Measurements from ENCODE around the gene MARK1.

DNA sequence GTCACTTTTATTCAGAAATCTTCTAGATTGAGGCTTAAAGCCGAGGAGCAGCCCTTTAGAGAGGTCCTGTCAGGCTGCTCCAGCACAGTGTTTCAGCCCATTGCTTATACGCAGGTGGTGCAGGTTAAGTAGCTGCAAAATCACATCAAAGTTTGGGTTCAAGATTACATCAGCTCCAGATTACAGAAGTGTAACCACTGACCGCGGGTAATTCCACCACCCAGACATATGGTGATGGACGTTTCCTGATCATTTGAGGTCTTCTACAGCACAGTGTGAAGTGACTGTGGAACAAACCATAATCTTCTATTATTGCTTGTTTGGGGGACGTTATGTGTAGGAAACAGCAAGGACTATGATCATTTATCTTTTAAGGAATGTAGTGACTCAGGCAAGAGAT is 174.0 kb downstream of the MARK1 start:
- TF ChIP-seq CTCF (IDR thresholded peaks at IDR 0.05) = no peak
- no peak for TF ChIP-seq EZH2 (IDR thresholded peaks at IDR 0.05; ENCODE audit: borderline replicate concordance, insufficient read depth, low read depth, low read length, poor library complexity, severe bottlenecking)

All from B cell (primary cell).